C4-2B (cell line): ENCODE results near the gene ISCU.
"Not testable (repeated sequence)": the region's sequence is repeated elsewhere in the genome, so short reads cannot be mapped to it uniquely, and the experiment has no call there.

Experiments
- H3K27ac ChIP-seq: fragments of 450-650 bp; 2 replicates; pipeline ENCODE4 v1.5.1; 2017
- ZFX ChIP-seq: fragments of 450-650 bp; IDR thresholded peaks from 2 replicates; pipeline ENCODE4 v1.6.1; 2017
- TF ChIP-seq, protein P1 (sequence below): fragments of 450-650 bp; conservative IDR thresholded peaks from 2 replicates; pipeline ENCODE4 v1.5.1; 2017; ENCODE audit warnings: mild to moderate bottlenecking

The ISCU gene

DNA sequence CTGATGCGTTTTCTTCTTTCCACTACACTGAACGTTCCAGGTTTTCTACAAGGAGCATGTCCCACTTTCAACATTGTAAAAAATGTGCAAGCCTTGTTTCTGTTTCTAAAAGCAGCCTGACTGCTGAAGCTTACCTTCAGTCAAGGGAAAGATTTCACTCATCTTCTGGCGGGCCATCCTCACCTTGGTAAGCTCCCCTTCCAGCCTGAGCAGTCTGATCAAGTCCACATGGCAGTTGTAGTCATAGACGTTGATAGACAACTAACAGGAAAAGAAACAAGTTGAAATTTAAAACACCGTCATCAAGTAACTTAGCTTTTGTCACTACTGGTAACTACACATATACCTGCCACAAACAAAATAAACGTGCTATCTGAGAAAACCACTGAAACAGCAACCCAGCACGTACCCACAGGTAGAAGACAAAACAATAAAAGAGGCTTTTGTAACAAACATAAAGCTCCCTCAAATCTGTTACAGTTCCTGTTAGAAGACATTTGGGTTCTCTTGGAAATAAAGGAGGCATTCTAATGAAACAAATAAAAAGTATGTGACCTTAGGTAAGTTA is 13.4 kb upstream of the ISCU start:
- TF ChIP-seq, protein P1, sequence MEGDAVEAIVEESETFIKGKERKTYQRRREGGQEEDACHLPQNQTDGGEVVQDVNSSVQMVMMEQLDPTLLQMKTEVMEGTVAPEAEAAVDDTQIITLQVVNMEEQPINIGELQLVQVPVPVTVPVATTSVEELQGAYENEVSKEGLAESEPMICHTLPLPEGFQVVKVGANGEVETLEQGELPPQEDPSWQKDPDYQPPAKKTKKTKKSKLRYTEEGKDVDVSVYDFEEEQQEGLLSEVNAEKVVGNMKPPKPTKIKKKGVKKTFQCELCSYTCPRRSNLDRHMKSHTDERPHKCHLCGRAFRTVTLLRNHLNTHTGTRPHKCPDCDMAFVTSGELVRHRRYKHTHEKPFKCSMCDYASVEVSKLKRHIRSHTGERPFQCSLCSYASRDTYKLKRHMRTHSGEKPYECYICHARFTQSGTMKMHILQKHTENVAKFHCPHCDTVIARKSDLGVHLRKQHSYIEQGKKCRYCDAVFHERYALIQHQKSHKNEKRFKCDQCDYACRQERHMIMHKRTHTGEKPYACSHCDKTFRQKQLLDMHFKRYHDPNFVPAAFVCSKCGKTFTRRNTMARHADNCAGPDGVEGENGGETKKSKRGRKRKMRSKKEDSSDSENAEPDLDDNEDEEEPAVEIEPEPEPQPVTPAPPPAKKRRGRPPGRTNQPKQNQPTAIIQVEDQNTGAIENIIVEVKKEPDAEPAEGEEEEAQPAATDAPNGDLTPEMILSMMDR, result no peak
- no peak for TF ChIP-seq ZFX
- no peak overlapping the region for H3K27ac ChIP-seq

DNA sequence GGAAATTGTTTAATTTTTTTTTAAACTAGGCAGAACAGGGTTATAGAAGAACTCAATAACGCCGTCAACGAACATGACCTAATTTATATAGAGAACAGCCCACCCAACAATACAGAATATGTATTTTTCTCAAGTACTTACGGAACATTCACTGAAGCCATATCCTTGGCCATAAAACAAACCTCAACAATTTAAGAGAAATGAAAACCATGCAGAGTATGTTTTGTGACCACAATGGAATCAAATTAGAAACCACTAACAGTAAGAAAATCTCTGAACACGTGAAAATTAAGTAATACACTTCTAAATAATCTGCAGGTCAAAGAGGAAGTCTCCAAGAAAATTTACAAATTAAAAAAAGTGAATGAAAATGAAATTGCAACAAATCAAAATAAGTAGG is 10.9 kb upstream of the ISCU start:
- TF ChIP-seq ZFX, result no peak
- TF ChIP-seq, protein P1, result no peak
- no peak overlapping the region for H3K27ac ChIP-seq

DNA sequence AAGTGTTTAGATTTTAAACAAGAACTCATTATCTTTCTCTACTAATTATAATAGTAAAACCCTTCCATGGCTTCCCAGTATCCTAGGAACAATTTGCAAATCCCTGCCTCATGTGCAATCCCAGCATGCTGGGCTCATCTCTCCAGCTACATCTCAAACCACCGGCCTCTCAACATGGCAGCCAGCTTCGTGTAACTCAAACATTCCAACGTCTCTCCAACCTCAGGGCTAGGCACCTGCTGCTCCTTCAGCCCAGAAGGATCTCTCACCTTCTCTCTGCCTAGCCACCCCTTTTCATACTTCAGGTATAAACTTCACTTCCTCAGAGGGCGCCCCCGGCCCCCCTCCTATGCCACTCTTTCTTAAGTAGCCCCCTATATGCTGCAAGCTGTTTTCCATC is 8.6 kb upstream of the ISCU start:
- no peak overlapping the region for H3K27ac ChIP-seq
- TF ChIP-seq, protein P1, result no peak
- TF ChIP-seq ZFX, result no peak

DNA sequence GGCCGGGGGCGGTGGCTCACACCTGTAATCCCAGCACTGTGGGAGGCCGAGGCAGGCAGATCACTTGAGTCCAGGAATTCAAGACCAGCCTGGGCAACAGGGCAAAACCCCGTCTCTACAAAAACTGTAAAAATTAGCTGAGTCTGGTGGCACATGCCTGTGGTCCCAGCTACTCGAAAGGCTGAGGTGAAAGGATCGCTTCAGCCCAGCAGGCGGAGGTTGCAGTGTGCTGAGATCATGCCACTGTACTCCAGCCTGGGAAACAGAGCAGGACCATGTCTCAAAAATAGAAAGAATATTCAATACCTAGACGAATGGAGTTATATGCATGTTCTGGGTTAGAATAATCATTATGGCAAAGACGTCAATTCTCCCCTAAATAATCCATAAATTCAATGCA is 7.0 kb upstream of the ISCU start:
- H3K27ac ChIP-seq, result not testable (repeated sequence)

DNA sequence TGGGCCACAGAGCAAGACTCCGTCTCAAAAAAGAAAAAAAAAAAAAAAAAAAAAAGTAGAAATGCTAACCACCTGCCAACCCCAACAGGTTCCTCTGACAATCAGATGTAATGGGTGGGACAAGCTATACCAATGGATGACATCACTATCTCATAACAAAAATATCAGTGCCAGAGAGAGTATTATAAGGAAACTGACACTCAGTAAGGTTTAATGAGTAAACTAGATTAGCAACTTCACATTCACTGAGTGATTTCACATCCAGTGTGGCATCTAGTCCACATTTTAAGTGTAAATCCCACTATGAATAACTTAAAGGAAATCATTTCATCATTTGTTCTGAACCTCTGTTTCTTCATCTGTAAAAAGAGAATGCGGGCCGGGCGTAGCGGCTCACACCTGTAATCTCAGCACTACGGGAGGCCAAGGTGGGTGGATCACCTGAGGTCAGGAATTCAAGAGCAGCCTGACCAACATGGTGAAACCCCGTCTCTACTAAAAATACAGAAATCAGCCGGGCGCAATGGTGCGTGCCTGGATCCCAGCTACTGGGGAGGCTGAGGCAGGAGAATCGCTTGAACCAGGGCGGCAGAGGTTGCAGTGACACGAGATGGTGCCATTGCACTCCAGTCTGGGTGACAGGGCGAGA is 3.3 kb upstream of the ISCU start:
- no peak overlapping the region for H3K27ac ChIP-seq
- TF ChIP-seq ZFX, result no peak
- TF ChIP-seq, protein P1, result no peak

DNA sequence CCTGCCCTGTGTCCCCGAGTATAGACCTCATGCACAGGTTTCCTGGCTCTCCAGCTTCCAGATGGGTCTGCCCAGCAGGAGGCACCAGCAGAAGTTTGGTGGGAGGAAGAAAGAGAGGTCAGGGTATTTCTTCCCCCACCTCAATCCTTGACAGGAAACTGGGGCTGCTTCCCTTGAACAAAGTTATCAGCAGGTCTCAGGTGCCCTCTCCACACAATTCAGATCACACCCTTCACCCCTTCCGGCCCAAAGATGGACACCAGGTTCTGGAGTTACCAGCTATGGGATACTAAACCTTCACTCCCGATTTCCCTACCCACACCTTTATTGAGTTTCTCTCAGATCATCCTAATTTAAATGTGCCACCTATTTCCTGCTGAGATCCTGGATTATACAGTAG is 2.6 kb upstream of the ISCU start:
- no peak for TF ChIP-seq ZFX
- TF ChIP-seq, protein P1, result 0 out of 2 replicates have a peak, but pooled peaks have one; percentile 6
- no peak overlapping the region for H3K27ac ChIP-seq

DNA sequence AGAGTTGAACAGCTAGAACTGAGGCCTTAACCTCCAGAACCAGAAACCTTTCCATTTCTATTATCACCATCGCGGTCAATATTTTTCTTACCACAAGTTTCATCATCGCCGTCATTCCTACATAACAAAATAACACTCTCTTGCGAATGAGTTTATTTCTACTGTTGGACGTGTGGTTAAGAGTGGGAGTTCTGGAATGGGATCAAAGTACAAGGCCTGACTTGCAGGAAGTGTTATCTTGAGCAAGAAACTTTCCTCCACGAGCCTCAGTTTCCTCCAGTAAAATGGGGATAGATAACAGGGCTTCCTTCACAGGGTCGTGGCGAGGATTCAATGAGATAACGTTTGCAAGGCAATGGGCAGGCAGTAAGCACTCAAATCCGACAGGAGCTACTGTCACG is 2.1 kb upstream of the ISCU start:
- no peak for TF ChIP-seq ZFX
- TF ChIP-seq, protein P1, result no peak
- H3K27ac ChIP-seq, result peak overlapping the region; percentile 92
